Transverse colon (tissue), 4 donors: Measurements from ENCODE around the gene SLC5A3.

Source experiments
- CTCF ChIP-seq, 5 experiments: fragments of 200-600 bp in 3 of 5; fragments of 450-650 bp in 2 of 5; sonication (generic) in 3 of 5; IDR thresholded peaks; 1 replicate in 2 of 5; 2 replicates in 3 of 5; pipeline ENCODE4 v1.5.1; 2016 to 2017; ENCODE audit warnings: antibody characterized with exemption in 5 of 5, inconsistent platforms in 3 of 5, mild to moderate bottlenecking in 2 of 5, moderate library complexity in 1 of 5
- POLR2A ChIP-seq: fragments of 450-650 bp; IDR thresholded peaks from one replicate; pipeline ENCODE4 v1.6.1; 2016; ENCODE audit warnings: antibody characterized with exemption, mild to moderate bottlenecking, moderate library complexity
- POLR2AphosphoS5 ChIP-seq, 3 donors: sonication (generic); formaldehyde crosslinking; IDR thresholded peaks; one replicate each; pipeline ENCODE4 v1.6.1; 2016; ENCODE audit warnings: antibody characterized with exemption in 3 of 3

- TF ChIP-seq POLR2A (no peak), POLR2AphosphoS5 (IDR thresholded peaks at IDR 0.05) (no peak), CTCF (IDR thresholded peaks at IDR 0.05) (no peak)
Observed at GRCh38 chr21:34023691-34024373, 49.5 kb upstream of the SLC5A3 start.
